Activated CD8-positive, alpha-beta memory T cell treated with anti-CD3 and anti-CD28 coated beads, Interleukin-2, amount 50 U/mL, for 24 hours (primary cell): ENCODE data around the gene GABRB3.

ENCODE experiments used
- DNase-seq: peaks from one replicate; pipeline ENCODE4 v3.0.0-alpha.2; 2020; ENCODE audit errors: extremely low read depth

GABRB3 gene

DNA sequence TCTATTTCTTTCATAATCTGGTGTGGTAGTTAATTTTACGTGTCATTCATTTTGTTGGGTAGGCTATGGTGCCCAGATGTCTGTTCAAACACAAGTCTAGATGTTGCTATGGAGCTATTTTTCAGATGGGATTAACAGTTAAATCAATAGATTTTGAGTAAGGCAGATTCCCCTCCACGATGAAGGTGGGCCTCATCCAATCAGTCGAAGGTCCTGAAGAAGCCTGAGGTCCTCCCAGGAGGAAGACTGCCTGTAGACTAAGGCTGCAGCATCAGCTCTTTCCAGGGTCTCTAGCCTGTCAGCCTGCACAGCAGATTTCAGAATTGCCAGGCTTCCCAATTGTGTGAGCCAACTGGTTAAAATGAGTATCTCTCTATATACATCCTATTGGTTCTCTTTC is 92.9 kb downstream of the GABRB3 start:
- DNase-seq: no peak

DNA sequence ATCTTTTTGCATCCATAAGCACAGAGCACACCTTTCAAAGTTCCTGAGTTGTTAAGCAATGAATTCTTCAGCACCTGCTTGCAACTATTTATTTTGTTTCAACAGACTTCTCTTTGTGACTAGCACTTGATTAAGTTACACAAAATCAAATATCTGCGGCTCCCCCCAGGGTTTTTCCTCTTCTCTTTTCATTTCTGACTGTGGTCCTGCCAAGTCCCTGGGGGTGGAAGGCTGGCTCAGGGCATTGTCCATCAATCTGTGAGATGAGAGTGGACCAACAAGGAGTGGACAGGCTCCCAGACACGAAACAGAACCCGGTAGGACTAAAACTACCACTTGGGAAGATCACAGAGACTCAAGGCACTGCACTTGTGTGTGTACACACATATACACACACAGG is 96.8 kb downstream of the GABRB3 start:
- no peak for DNase-seq

DNA sequence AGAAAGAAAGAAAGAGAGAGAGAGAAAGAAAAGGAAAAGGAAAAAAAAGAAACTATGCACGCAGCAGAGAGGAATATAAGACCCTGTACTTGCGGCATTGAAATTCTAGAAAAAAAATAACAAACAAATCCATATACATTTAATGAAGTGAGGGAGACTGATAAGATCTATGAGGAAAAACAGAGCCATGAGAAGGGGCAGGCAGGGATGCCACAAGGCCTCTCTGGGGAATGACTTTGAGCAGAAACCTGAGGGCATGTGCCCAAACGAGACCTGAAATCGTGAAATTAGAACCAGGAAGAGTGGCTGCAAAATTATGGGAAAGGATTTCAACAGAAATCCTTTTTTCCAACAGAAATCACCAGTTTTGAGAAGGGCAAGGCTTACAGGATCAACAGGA is 98.4 kb downstream of the GABRB3 start:
- DNase-seq: no peak

DNA sequence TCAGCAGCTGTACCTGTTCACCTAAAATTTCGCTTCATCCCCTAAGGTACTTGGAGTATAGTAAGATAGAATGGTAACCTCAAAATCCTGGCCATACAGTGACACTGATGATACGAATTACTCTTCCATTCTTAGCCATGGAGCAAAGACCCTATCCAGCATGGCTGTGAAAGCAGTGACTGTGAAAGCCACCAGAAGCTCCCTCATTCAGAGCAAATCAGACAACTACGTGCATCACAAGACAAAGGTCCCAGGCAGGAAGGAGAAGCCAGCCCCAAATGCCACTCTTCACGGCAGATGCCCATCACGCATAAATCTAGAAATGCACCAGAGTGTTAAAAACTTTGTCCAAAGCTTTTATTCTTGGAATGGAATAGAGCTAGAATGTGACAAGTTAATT is 99.4 kb downstream of the GABRB3 start:
- no peak for DNase-seq

DNA sequence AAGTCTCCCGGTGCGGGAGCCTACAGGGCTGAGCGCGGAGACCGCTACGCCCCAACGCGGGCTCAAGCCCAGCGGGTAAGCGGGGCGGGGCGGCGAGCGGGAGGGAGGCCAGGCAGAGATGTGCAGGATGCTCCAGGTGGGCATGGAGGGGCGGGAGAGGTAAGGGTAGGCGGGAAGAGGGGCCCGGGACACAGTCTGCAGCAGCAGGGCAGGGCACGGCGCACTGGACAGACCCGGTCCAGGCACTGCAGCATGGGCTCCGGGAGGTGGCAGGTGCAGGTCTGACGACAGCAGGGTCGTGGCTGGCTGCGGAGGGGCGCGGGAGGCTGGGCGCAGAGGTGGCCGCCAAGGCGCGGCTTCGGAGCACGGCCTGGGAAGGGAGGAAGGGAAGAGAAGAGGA is 102.8 kb downstream of the GABRB3 start:
- DNase-seq: no peak

DNA sequence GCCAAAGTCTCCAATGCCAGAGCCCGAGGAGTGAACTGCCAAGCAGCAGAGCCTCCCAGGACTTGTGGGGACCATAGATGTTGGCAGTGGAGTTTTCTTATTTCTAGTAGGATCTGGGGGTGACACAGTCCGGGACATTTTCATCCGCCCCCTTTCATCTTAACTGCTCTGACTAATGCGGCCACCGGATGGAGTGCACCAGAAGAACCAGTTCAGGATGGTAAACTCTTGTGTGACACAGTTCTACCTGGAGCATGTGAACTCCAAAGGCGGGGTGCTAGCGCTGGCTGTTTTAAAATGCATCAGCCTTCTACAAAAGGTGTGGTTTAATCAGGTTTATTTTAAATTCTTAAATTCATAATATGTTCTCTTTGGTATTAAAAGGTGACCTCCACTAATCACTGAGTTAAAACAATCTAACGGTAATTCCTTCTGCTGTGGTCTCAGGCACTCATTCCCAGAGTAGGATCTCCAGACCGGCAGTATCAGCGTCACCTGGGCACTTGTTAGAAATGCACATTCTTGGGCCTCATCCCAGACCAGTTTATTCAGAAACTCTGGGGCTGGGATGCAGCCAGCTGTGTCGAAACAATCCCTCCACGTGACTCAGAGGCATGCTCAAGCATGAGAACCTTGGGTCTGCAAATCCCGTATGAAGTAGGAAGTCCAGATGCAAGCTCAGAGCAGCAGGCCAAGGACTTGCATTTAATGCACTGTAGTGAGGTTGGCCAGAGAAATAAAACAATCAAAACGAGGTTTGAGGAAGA is 105.5 kb downstream of the GABRB3 start:
- DNase-seq: no peak

DNA sequence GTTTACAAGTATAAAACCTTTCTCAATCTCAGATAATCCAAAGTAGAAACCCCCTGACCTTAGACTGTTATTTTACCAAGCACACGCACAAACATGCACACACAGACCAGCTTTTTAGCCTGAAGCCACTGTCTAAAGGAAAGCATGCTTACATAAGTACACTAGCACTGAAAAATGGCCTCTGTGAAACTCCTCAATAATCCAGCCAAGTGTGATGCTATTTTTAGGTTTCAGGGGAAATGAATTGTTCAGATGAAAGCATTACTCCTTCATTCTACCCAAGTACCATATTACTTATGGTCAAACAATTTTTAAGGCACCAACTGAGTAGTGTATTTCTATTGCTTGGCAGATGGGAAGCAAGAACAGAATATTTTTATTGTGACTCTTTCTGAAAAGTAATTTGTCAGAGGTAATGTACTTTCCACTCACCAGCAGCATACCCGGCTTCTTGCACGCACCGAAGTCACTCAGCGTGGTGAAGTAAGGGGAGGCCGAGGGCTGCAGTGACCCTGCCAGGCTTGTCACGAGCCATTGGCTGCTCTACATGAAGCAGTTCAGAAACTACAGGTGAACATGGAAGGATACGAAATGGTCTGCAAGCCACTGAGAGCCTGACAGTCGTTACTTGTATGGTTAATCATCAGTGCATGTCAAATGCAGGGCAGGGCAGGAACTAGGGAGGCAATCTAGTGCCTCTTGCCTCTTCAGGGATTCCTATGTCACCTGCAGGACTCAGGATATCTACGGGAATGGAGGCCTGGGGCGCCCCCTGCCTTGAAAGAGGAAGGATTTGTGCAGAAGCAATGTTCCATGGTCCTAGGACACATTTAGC is 106.7 kb downstream of the GABRB3 start:
- no peak for DNase-seq

DNA sequence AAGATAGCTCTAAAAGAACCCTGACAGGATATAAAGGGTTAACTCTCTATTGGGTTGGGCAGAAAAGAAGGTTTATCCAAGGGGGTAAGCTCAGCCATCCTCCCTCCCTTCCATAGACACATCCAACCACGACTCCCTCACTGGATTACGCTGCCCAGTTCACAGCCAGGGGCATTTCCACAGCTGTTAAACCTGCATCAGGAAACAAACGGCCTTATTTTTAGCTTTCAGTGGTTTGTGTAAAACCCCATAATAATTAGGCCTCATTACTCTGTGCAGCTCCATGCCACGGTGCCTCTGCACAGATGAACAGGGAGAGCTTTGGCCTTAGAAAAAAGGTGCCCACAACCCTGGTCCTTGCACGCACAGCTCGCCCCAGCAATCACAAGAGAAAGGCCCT is 110.6 kb downstream of the GABRB3 start:
- no peak for DNase-seq

DNA sequence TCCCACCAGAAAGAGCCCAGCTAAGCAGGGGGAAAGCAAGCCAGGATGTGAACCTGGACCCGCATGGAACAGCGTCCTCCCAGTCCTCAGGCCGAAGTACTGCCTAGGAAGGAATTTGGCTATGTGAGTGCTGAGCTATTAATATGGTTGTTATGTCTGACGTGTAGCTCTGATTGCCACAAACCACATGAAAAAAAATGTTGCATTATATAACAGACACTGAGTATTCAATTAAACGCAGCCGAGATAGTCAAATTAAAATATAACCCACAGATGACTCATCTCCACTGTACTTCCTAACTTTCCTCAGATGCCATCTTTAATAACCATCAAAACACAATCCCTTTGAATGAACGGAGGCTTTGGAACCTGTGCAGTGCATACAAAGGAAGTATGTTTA is 111.1 kb downstream of the GABRB3 start:
- no peak for DNase-seq

DNA sequence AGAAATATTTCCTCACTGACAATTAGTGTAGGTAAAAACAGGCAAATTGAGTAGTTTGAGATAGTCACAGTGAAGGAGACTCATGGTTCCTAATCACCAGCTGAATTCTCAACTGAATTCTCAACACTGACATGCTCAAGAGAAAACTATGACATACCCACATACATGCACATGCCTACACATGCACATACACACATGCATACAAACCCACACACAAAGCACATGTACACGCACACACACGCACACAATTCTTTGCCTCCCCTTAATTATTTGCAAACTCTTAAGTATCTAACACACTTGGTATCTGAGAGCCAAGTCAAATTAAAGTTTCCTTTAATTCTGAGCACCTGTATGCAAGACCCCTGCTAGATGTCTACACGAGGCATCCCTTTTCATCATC is 111.8 kb downstream of the GABRB3 start:
- no peak for DNase-seq

DNA sequence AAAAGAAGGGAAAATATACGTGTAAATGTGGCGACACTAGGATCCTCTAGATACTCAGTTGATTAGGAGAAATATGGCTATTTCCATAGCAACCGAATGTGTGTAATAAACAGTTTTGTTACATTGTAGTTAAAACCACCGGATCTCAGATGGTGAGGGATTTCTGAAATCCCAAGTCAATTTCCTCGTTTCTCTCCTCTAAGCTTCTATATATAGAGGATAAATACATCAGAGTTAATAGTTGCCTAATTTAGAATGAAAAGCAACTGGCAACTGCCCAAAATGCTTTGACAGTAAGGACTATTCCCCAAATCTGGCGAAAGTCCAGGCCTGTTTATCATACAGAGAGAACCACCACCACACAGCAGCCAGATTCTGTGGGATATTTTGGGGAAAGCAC is 112.6 kb downstream of the GABRB3 start:
- DNase-seq: no peak

DNA sequence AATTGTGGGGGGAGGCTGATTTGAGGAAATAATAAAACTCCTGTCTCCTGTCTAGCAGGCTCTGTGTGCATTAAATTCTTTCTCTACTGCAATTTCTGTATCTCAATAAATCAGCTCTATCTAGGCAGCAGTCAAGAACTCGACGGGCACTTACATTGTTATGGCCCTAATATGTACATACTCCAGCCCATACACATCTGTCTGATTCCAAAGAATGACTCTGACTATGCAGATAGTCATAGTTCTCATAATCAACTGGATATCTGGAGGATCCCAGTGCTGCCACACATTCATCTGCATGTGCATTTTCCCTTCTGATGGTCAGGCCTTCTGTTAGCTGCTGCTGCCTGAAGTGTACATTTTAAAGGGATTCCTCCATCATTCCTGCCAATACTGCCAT is 114.6 kb downstream of the GABRB3 start:
- no peak for DNase-seq

DNA sequence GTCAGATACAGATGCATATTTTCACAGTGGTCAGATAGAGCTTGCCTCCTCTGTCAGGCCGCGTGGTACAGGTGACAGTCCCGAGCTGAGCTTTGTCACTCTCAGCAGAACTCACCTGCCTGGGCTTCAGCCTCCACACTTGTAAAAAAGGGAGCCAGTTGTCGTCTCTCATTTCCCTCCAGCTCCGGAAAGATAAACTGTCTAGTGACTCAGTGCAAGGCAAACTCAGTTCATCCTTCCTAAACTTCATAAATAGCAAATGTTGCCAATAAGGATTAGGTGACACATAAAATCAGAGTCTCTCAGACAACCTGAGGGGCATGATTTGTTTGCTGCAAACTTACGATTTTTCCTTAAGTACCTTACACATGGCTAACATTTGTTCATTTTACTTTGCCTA is 116.8 kb downstream of the GABRB3 start:
- no peak for DNase-seq

DNA sequence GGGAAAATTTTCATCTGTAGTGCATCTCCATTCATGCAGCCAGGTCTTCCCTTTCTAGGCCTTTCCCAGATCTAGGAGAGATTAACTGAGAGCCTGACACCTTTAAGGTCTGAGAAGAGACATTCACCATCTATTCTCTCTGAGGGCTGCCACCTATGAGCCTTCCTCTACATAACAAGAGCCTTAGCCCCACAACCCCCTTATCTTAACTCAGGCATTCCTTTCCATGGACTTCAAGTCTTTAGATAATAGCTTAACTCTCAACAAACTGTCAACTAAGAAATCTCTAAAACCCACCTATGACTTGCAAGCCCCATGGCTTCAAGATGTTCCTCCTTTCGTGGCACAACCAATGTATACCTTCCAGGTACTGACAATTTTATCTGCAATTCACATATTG is 121.0 kb downstream of the GABRB3 start:
- no peak for DNase-seq

DNA sequence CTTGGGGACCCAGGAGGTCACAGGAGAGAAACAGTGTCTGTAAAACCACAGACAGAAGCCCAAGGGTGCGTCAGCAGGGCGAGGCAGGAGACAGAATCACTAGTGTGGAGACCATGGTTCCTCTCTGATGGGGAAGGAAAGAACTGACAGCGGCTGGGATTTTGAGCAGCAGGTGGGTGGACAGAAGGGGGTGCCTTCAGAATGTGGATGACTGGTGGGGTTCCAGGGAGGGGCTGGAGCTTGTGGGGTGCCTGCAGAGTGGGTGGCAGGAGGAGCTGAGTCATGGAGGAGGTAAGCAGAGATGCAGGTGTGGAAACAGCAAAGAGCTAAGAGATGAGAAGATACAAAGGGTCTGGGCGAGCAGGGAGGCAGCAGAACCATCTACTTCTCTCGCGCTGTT is 124.2 kb downstream of the GABRB3 start:
- no peak for DNase-seq

DNA sequence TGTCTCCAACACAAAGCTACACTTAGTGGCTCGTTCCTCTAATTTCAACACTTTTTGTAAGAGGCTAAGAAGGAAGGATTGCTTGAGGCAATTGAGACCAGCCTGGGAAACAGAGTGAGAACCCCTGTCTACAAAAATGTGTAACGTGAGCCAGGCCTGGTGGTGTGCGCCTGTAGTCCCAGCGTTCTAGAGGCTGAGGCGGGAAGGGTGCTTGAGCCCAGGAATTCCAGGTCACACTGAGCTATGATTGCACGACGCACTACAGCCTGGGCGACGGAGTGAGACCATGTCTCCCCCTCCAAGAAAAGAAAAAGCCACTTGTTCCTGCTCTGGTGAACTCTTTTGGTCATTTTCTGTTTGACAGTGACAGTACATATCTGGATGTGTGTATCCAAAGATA is 127.9 kb downstream of the GABRB3 start:
- no peak for DNase-seq

DNA sequence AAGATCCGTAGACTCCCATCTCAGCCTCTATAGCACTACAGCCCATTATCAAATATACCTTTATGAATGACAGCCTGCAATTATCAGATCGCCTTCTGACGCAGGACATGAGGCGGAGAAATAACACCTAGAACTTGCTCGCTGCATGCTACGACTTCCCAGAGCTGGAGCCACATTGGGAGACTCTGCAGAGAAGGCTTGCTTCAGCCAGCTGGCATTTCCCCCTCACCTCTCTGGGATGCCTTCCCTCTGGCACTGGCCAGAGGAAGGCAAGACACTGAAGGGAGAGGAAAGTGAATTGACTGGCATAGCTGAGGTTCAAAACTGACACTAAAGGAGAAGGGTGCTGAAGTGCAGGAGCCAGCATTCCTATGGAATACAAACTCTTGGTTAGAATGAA is 131.7 kb downstream of the GABRB3 start:
- no peak for DNase-seq

DNA sequence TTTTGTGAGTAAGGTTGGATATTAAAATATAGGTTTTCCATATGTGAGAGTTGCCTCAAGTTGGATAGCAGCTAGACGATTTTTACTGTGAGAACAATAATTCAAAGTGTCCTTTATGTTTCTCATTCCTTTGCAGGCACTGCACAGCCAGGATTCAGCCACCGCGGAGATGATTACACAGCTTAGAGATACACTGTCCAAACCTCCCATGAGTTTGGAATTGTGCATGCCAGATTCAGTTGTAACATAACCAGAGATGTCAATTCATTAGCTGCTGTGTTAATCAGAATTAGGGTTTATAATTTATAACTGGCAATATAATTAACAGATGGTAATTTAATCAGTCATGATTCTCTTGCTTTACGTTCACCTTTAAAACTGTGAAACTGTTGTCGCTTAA is 132.3 kb downstream of the GABRB3 start:
- no peak for DNase-seq

DNA sequence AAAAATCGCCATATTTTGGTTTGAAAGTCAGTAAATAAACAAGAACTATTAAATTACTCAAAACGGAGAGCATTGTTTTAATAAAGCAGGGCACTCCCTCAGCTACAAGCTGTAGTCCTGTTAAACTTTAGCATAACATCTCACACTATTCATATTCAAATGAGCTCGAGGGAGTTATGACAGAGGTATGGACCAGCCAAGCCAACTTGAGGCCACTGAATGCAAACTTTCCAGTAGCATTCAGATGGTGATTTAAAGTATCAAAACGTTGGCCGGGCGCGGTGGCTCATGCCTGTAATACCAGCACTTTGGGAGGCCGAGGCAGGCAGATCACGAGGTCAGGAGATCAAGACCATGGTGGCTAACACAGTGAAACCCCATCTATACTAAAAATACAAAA is 132.9 kb downstream of the GABRB3 start:
- no peak for DNase-seq

DNA sequence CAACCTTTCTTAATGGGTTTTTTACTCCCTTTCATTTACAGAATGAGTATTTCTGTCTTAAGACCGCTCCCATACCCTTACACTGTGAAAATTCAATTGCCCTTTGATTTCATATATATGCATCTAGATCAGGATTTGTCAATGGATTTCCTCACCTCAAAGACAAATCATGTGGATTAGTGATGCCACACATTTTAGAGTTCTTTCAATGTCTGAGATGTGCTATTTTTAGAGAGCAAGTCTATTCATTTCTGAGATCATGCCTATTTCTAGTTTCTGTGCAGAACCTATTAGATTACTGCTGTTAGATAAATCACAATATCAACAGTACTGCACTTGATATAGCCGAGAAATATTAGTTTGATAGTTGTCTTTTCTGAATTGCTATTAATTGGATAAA is 137.3 kb downstream of the GABRB3 start:
- DNase-seq: no peak

DNA sequence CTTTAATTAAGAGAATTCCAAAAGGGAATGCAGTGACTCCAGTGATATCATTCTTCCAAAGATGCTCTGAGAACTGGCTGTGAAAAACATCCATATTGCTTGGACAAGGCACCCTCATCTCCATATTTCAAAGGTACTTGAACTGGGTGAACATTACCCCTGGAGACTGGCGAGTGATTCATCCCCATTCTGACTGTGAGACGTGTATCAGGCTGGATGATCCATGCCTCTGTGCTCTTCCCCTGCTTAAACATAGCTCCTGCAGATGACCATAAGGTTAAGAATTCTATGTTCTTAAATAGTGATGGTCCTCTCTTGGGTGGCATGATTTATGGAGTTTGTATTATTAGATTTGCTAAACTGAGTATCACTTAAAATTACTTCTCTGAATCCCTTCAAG is 137.8 kb downstream of the GABRB3 start:
- no peak for DNase-seq

DNA sequence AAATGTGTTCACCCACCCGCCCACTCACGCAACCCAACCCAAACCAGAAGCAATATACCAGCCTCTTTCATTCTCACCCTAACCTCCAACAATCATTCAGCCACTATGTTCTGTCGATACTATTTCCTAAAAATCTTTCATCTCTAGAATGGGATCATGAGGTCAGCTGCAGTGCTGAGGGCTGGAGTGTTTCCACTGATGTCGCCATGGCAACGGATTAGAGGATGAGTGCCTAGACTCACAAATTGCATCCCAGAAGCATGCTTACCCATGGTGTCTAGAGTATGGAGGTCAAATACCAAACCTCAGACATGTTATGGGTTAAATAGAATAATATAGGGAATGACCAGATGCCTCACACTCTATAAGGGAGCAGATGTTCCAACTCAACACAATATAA is 138.5 kb downstream of the GABRB3 start:
- no peak for DNase-seq

DNA sequence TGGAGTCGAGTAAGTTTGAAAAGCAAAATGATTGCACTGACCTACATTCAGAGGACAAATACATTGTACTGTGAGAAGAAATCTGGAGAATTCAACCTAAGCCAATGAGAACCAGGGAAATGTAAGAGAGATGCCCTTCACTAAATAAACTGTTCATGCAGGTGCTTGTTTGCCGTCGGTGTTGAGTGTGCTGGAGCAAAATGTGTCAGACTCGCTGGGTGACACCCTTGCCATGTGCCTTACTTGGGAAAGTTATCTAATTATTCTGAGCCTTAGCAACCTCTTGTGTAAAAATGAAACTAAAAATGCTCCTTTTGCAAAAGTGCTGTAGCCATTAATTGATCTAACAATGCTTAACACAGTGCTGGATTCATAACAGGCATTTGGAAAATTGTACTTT is 140.4 kb downstream of the GABRB3 start:
- no peak for DNase-seq

DNA sequence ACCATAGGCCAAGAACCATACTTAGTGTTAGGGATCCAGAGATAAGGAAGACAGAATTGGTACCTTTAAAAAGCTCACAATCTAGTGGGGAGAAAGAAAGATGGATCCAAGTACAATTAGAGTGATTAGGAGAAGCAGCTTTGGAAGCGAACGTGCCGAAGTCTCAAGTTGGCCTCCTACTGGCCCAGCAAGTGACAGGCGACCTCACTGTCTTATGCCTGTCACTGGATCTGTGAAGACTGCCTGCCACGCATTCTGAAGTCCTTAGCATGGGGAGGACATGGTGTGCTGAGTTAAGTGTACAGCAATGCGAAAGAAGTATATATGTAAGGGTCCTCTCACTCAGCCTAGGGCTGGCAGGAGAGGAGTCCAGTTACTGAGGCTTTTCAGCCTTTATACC is 141.0 kb downstream of the GABRB3 start:
- DNase-seq: no peak
